HG02884 (cell line): ENCODE results near the gene ALOX15B.
"Not testable (repeated sequence)": the region's sequence is repeated elsewhere in the genome, so short reads cannot be mapped to it uniquely, and the experiment has no call there.

ENCODE experiments used
- ATAC-seq: cut with Tn5 transposase; IDR thresholded peaks from one replicate; pipeline ENCODE4 v1.9.1; 2021; ENCODE audit warnings: mild to moderate bottlenecking, moderate library complexity; ENCODE audit not compliant: unreplicated experiment

Gene ALOX15B

DNA sequence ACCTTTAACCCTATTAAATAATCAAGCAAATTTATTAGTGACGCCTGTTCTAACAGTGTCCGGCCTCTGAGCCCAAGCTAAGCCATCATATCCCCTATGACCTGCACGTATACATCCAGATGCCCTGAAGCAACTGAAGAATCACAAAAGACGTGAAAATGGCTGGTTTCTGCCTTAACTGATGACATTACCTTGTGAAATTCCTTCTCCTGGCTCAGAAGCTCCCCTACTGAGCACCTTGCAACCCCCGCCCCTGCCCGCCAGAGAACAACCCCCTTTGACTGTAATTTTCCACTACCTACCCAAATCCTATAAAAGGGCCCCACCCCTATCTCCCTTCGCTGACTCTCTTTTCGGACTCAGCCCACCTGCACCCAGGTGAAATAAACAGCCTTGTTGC lies 23.0 kb downstream of the ALOX15B start:
- not testable (repeated sequence) for ATAC-seq

DNA sequence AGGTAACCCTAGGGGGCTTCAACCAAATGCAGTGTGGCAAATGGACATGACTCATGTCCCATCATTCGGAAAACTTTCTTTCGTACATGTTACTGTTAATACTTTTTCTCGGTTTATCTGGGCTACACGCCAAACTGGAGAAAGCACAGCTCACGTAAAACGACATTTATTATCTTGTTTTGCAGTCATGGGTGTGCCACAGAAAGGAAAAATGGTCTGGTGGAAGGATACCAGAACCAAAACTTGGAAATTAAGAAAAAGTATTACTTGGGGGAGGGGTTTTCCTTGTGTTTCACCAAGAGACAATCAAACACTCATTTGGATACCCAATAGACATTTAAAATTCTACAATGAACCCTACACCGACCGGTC lies 23.6 kb downstream of the ALOX15B start:
- ATAC-seq = no peak

DNA sequence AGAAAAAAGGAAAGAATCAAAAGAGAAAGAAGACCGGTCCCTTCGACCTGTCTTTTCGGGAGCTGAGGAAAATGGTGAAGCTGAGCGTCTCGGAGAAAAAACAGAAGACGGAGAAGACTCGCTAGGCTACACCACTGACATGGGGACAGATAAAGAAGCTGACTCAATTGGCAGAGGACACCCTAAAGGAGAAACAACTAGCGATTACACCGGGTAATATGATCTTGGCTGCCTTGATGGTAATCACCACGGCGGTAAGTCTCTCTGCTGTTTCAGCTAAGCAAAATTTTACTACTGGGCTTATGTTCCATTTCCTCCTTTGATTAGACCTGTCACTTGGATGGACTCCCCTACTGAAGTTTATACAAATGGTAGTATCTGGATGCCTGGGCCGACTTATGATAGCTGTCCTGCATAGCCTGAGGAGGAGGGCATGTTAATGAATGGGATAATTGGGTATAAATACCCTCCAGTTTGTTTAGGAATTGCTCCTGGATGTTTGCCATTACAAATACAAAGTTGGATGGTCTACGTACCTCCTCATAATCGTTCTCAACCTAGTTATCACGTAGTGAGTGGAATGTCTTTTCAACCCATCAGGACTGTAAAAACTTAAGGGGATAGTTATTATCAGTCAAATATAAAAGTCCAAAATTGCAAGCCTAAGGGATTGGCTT lies 24.1 kb downstream of the ALOX15B start:
- no peak for ATAC-seq

DNA sequence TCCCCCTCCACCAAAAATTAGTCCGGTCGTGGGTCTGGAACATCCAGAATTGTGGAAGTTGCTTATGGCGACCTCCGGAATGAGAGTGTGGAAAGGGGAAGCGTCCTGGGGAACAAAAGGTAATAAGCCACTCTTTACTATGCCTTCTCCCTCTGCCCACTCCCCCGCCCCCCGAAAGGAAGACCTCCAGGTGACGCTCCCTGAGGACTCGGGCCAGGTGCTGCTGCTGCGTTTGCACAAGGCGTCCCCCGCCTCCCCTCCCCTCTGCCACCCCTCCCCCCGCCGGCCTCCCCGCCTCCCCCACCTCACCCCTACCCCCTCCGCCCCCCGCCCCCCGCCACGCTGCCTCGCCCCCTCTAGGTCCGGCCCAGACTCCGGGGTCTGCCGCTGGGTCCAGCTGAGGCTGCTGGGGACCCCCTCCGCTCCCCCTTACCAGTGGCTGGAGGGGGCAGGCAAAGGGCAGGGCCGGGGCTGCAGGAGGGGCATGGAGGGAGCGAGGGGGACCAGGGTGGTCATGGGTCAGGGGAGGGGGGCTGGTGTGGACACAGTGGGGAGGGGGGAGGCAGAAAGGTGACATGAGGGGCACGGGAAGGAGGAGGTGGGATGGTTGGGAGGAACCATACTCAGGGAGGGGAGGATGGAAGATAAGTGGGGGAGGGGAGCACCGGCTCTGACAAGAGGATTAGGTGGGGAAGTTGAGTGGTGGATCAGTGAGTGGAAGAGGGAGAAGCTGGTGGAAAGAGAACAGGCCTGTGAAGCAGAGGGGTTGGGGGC lies 25.1 kb downstream of the ALOX15B start:
- no peak for ATAC-seq

DNA sequence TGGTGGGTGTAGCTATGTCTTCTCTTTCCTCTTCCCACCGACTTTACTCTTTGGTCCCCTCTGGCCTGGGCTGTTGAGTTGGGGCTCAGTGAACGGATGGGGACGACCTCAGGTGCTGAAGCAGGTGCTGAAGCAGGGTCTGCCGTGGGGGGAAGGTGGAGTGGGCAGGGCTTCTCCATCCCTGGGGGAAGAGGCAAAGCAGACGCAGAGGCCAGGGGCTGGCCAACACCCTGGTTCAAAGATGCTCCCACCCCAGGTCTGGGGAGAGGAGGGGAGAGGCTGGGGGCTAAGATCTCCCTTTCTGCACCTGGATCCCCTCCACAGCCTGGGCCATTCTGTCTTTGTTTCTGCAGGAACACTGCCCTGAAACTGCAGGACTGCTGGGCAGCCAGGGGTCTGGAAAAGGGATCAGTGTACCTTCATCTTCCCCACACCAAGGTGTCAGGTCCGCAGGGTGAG lies 25.7 kb downstream of the ALOX15B start:
- no peak for ATAC-seq

DNA sequence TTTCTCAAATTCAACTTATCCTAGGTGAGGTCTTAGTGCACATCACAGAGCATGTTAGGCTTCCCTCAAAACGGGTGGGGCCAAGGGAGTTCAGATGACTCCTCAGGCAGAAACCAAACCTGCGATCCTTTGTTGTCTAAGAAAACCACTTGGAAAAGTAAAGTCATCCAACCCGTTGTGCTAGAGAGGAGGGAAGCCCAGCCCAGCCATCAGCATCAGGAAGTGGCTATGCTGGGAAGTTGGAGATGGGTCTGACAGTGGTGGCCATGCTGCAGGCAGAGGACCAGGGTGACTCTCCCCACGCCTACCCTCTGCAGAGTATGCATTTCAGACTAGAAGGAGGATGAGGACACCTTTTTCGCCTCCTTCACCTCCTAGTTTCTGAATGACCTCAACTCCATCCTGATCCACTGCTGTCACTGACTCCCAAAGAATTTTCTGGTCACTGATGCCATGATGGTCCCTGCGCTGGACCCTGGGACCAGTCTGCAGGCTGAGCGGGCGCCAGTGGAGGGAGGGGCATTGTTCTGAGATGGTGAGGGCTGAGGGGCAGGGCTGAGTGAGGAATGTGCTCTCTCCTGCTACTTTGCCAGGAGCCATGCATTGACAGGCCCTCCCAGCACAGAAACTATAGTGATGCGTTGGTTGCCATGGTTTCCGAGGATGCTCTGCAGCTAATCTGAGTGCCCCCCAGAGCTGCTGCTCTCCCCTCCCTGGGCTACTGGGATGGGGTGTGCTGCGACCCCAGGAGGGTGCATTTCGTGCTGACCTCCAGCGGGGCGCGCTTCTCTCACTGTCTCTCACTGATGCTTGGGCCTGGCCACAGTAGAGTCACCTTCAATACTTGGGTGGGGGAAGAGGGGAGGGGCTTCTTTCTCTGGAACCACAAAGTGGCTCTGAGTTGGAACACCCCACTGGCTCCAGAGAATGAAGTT lies 28.2 kb downstream of the ALOX15B start:
- ATAC-seq = no peak

DNA sequence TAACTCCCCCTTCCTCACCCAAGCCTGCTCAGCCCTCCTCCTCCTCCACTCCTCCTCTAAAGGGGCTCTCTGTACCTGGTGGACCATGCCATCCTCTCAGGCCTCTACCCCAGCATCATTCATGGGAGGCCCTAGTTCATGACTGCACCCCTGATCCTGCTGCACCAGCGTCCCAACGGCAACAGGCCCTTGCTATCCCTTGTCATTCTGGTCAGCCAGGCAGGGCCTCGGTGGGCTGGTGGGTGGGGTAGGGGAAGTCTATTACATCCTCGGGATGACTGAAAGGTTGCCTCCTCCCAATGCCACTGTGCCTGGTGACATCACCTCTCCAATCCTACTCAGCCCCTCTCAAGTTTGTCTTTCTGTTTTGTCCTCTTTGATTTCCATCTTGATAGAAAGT lies 28.9 kb downstream of the ALOX15B start:
- ATAC-seq = no peak

DNA sequence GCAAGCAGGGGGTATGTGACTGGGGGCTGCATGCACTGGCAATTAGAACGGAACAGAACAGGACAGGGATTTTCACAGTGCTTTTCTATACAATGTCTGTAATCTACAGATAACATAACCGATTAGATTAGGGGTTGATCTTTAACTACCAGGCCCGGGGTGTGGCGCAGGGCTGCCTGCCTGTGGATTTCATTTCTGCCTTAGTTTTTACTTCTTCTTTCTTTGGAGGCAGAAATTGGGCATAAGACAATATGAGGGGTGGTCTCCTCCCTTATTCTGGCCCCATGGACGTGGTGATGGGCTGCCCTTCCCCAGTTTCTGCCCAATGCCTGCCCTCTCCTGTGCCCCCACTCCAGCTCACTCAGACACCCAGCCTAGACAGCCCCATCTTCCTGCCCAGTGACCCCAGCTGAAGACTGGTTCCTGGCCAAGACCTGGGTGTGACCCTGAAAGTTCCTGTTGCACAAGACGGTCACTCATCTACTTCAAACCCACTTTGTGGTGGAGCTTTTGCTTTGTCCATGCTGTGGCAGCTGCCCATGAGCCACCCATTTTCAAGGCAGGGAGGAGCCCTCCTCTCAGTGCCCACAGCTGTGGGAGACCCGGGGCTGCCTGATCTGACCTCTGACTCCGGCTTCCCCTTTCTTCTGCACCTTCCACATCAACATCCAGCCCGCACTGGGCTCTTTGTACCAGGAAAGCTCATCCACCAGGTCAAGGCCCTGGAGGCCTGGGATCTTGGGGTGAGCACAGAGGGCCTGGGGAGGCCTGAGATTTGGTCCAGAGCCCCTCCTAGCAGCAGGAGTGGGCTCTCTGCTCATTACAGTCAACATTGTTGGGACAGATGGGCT lies 30.1 kb downstream of the ALOX15B start:
- no peak for ATAC-seq

DNA sequence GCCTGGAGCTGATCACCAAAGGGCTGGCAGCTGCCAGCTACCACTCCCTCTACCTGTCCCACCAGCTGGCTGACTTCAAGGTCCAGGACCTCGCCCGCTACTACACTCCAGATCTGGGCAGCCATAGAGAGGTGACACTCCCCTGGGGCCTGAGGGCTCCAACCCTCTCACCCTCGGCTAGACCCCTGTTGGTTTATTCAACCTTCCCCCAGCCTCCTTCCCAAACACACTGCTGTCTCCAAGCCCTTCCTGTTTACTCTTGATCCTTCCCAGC lies 30.7 kb downstream of the ALOX15B start:
- no peak for ATAC-seq

DNA sequence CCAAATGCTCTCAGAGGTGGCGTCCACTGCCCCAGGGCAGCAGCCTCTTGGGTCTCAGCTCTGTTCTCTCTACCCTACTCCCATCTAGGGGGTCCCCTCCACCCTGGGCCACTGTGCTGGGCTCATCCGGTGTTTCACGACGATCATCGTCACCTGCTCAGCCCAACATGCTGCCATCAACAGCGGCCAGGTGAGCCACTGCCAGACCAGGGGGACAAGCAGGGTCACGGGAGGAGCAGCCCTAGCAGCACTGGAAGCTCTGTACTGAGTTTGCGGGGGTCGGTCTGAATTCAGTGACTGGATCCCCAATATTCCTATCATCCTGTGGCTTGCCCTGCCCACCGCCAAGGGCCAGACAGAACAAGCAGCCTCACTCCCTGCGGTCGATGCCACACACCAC lies 32.6 kb downstream of the ALOX15B start:
- ATAC-seq = no peak

DNA sequence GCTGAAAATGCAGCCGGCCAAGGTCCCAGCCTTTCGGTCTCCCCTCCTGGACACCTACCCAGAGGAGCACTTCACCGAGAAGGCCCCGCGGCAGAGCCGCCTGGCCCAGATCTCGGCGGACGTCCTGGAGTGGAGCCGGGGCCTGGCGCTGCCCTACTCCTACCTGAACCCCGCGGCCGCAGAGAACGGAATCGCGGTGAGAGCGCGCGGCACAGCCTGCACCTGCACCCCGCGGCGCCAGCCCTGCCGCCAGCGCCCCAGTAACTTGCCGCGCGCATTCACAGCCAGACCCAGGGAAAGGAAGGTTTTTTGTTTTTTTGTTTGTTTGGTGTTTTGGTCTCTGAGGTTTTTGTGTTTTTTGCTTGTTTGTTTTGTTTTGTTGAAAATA lies 33.5 kb downstream of the ALOX15B start:
- ATAC-seq = no peak

DNA sequence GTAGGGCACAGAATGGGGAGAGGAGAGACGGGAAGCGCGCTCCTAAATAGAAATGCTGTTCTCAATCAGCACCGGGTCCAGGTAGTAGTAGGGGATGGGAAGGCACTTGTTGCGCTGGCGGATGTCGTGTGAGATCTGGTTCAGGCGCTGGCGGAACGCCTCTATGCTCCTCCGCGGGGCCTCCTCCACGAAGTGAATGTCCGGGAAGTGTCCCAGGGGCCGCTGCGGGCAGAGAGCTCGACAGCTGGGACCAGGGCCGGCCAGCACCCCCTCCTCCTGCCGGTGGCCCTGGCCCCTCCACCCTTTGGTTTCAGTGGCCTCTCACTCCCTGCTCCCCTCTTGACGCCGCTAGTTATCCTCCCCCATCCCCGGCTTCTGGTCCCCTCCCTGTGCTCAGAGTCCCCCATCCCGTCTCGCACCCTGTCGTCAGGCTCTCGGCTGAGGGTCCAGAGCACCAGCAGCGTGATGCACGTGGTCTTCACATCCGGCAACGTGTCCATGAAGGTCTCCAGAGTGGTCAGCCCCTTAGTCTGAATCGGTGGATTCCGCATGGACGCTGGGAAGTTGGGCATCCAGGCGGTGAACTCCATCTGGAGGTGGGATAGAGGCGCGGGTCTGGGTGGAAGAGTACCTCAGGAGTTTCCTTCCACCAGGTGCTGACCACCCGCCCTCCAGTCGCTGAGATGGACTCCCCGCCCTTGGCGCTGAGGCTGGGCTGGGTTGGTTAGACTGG lies 34.0 kb downstream of the ALOX15B start:
- ATAC-seq = no peak

DNA sequence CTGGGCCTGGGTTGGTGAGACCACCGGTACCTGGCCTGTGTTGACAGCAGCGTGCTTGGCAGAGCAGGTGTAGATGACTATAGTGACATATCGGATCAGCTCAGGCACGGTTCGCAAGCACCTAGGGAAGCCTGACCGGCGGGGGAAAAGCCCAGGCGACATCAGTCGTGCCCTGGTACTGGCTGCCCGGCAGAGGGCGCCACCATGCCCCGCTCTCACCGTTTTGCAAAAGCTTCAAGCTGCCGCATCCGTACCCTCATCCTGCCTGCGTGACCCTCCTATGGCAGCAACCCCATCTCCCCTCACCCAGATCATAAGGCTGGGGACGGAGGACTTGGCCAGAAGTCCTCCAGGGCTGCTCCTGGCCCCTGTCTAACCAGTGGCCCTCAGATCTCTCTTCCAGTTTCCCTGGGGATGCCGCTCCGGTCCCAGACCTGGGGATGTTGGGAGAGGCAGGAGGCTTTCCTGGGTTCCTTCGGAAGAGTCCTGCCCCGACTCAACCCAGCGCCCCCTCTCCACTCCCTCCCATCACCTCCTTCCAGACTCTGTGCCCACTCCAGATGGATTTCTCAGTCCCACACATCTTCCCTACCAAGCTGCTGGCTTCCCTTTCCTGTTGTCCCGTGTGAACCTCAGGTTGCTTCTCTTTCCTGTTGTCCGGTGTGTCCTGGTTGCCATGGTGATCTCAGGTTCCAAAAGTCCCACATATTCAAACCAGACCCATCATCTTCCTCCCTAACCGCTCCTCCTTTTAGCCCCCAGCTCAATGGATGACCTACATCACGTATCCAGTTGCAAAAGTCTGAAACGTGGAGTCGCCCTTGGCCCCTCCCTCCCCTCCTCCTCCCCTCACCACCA lies 35.0 kb downstream of the ALOX15B start:
- ATAC-seq = no peak

DNA sequence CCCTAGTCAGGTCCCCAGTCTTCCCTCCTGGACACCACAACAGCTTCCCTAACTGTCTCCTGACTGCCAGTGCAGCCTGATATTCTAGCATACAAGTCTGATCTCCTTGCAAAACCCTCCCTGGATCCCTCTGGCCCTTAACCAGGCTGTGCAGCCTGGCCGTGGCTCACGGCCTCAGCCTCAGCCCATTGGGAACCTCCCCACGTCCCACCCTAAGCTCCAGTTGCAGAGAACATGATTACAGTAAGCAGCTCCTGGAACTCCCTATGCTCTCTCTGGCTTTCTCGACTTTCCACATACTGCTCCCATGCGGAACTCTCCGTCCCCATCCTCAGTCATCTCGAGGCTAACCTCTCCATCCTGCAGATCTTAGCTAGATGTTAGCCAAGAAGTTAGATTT lies 35.7 kb downstream of the ALOX15B start:
- no peak for ATAC-seq

DNA sequence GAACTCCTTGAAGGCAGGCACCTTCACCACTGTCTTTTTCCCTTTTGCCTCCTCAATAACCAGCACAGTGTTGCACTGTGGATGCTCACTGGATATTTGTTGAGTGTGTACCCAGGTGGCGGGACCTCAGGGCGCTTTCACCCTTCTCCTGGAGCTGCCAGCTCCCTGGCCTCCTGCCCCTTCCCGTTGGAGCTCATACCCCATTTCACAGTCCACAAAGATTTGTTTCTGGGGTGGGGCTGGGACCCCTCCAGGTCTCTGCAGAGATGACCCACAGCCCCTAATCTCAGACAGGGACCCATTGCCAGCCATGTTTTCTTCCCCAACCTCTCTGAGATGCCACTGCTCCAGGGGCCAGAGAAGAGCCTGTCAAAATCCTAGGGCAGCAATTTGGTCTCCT lies 36.2 kb downstream of the ALOX15B start:
- no peak for ATAC-seq

DNA sequence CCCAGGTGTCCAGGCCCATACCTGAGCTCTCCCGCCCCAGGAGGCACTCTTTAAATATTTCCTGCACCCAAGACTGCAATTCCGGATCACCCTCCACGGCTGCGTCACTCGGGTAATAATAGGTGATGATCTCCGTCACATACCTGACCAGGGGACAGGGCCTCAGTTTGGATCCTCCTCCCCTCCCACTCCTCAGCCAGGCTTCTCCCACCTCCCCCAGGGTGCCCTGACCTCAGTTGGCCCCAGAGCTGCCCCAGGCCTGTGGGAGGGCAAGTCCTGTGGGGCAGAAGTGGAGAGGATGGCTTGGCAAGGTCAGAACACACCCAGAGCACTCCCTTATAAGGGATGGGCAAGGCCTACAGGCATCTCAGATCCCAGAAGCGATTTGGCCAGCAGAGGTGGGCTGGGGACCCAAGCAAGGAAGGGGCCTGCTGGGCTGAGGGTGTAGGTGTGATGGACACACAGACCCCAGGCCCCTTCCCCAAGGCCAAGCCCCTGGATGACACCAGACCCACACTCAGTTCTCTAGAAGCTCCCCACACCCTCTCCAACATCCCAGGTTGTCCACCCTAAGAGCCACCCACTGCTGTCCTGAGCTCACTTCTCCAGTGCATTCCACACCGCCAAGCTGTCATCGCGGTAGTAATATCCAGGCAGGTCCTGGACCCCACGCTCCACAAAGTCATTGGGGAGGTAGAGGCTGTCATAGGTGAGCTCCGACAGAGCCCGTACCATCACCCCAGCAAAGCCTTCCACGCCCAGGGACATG lies 36.9 kb downstream of the ALOX15B start:
- no peak for ATAC-seq

DNA sequence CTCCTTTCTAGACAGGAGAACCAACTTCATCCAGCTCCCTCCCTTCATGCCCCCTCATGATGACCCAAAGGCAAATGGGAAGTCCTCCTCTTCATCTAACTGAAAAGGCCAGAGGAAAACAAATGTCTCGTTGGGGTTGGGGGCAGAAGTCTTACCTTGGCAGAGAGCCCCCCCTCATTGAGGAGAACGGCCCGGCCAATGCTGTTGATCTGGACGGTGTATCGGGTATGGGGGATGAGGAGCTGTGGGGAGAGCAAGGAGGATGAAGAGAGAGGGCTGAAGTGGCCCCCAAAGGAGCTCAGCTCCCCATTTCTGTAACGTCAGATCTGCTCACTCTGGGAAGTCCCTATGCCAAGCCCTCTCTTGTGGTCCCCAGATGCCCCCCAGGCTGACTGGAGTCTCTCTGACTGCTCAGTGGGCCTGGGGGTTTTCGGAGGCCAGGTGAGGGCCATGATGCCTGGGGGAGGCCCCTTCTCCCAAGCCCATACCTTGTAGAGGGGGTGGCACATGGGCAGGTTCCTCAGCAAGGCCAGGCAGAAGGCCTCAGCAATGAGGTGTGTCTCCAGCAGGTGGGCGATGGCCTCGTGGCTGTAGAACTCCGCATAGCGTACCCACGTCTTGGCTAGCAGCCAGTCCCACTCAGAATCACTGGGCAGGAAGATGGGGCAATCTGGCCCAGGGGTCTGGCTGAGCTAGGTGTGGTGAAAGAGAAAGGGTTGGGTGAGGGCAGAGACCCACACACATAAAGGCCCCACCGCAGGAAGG lies 37.8 kb downstream of the ALOX15B start:
- ATAC-seq = no peak

DNA sequence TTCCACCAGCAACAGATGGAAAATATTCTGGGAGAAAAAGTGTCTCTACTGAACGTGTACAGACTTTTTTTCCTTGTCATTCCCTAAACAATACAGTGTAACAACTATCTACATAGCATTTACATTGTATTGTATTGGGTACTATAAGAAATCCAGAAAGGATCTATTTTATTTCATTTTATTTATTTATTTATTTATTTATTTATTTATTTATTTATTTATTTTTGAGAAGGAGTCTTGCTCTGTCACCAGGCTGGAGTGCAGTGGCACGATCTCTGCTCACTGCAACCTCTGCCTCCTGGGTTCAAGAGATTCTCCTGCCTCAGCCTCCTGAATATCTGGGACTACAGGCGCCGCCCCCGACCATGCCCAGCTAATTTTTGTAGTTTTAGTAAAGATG lies 39.1 kb downstream of the ALOX15B start:
- not testable (repeated sequence) for ATAC-seq
